Karpas-422 (cell line): ENCODE data around the gene PSMC5. TPM values are rescaled to one million over a fixed set of nuclear protein-coding genes. Genes with fewer than 3 reads are reported as not detected.
"Not testable (repeated sequence)": the region's sequence is repeated elsewhere in the genome, so short reads cannot be mapped to it uniquely, and the experiment has no call there.

Experiments
- DNase-seq: peaks from one replicate; pipeline ENCODE4 v3.0.0-alpha.2; 2015
- H2AFZ ChIP-seq: fragments of 200-600 bp; sonication (generic); 2 replicates; pipeline ENCODE4 v1.6.1; 2014; ENCODE audit warnings: antibody characterized with exemption, low read length, mixed read lengths
- H3K27ac ChIP-seq: fragments of 200-600 bp; sonication (generic); 2 replicates; pipeline ENCODE4 v1.5.1; 2014; ENCODE audit warnings: mild to moderate bottlenecking, low read length, moderate library complexity
- H3K27me3 ChIP-seq: fragments of 200-600 bp; sonication (generic); 2 replicates; pipeline ENCODE4 v1.6.1; 2014; ENCODE audit warnings: low read length, mixed read lengths
- H3K36me3 ChIP-seq: fragments of 200-600 bp; sonication (generic); 2 replicates; pipeline ENCODE4 v1.6.1; 2014; ENCODE audit warnings: low read length, mixed read lengths; ENCODE audit not compliant: insufficient read depth
- H3K4me1 ChIP-seq: fragments of 200-600 bp; sonication (generic); 2 replicates; pipeline ENCODE4 v1.6.1; 2014; ENCODE audit warnings: mild to moderate bottlenecking, low read length, mixed read lengths
- H3K4me2 ChIP-seq: fragments of 200-600 bp; sonication (generic); 2 replicates; pipeline ENCODE4 v1.6.1; 2014; ENCODE audit warnings: low read length, low read depth, mild to moderate bottlenecking; ENCODE audit not compliant: poor library complexity, severe bottlenecking
- H3K4me3 ChIP-seq: fragments of 200-600 bp; sonication (generic); 2 replicates; pipeline ENCODE4 v1.5.1; 2014; ENCODE audit warnings: mild to moderate bottlenecking, antibody characterized with exemption, low read length, mixed read lengths
- H3K79me2 ChIP-seq: fragments of 200-600 bp; sonication (generic); 2 replicates; pipeline ENCODE4 v1.6.1; 2014; ENCODE audit warnings: mild to moderate bottlenecking, low read length, mixed read lengths
- H3K9ac ChIP-seq: fragments of 200-600 bp; sonication (generic); 2 replicates; pipeline ENCODE4 v1.6.0; 2014; ENCODE audit warnings: low read length
- H3K9me2 ChIP-seq: fragments of 200-600 bp; sonication (generic), shearing (Covaris generic); replicated peaks from 2 replicates; pipeline ENCODE4 v1.6.0; 2014; ENCODE audit warnings: mild to moderate bottlenecking, low read length, moderate library complexity; ENCODE audit not compliant: insufficient read depth
- H3K9me3 ChIP-seq: fragments of 300-700, 200-600 bp; sonication (generic); 2 replicates; pipeline ENCODE4 v1.6.1; 2014; ENCODE audit warnings: low read length, mixed read lengths
- H4K20me1 ChIP-seq: fragments of 200-600 bp; sonication (generic); 2 replicates; pipeline ENCODE4 v1.6.1; 2014; ENCODE audit warnings: mild to moderate bottlenecking, antibody characterized with exemption, low read length, low read depth; ENCODE audit not compliant: insufficient read depth
- total RNA-seq: library from RNA; depleted of rRNA; stranded (reverse); fragments of >200 nt; shearing (Covaris generic); gene quantifications from 2 replicates; pipeline ENCODE4 v1.2.3, GENCODE V29; 2014; ENCODE audit warnings: low replicate concordance

The PSMC5 gene
- total RNA-seq, 1 experiment from 2014 or later: 26.9 TPM

DNA sequence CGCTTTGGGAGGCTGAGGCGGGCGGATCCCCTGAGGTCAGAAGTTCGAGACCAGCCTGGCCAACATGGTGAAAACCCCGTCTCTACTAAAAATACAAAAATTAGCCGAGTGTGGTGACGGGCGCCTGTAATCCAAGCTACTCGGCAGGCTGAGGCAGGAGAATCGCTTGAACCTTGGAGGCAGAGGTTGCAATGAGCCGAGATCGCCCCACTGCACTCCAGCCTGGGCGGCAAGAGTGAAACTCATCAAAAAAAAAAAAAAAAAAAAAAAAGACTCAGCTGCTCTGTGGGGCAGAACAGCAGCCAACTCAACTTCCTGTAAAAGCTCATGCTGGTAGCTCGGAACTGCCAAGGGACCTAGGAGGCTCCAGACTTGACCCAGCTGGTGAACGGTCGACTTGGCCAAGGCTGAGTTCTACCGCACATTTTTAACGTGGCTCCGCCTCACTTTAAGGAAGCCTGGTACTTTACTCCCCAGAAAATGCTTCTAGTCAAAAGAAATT, 16.2 kb downstream of the PSMC5 start:
- Histone ChIP-seq H2AFZ (peak overlapping the region; percentile 65; the same call in 1 of the 2 replicates), H3K27ac (peak overlapping the region; percentile 28), H3K4me1 (peaks cover 40% of the 10 kb centered on the region), H3K4me3 (peak overlapping the region; percentile 94), H3K79me2 (peaks cover 39% of the 10 kb centered on the region), H4K20me1 (peaks cover 14% of the 10 kb centered on the region; the same call in 1 of the 2 replicates), H3K4me2 (peak overlapping the region; percentile 57), H3K9ac (peak overlapping the region; percentile 81)
- not testable (repeated sequence) for H3K27me3 ChIP-seq, H3K9me3 ChIP-seq, H3K9me2 ChIP-seq, H3K36me3 ChIP-seq
- DNase-seq: peak; percentile 83

DNA sequence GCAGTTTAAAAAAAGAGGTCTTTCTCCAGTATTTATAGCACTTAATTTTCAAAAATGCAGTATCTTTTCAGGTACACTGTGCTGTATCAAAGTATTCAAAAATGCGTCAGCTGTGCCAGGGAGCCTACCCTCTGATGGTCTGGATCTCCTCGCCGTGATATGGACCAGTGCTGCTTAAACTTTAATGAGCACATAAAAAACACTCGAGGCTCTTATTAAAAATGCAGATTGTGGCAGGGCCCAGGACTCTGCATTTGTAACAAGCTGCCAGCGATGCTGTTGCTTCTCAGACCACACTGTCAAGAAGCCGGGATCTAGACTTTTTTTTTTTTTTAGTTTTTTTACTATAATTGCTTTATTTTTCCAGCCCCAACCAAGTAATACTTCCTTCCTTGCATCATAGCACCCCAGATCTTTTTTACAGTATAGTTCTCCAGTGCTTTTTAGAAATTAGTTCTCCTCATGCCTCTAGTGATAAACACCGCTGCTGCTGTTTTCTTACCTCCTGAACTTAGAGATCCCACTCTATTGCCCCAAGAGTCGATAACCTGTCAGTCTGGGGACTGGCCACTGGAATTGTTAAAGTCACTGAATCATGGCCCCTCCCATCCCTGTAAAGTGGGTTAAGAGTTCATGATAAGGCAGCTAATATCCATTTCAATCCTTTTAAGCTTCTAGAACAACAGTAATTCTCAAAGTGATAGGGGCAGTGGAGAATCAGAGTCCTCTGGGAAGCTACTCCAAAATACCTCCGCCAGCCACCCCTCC, 16.9 kb downstream of the PSMC5 start:
- Histone ChIP-seq H2AFZ (peak overlapping the region; percentile 12; the same call in 1 of the 2 replicates), H3K27me3 (no peaks in the 10 kb centered on the region), H3K27ac (peak overlapping the region; percentile 28), H3K79me2 (peaks cover 32% of the 10 kb centered on the region), H3K4me2 (peak overlapping the region; percentile 57), H3K9ac (peak overlapping the region; percentile 81), H3K36me3 (no peaks in the 10 kb centered on the region), H3K9me3 (peaks cover 5% of the 10 kb centered on the region; the same call in 1 of the 2 replicates), H3K9me2 (no peaks in the 10 kb centered on the region), H3K4me1 (peaks cover 35% of the 10 kb centered on the region), H4K20me1 (peaks cover 9% of the 10 kb centered on the region; the same call in 1 of the 2 replicates), H3K4me3 (peak overlapping the region; percentile 94)
- no peak for DNase-seq

DNA sequence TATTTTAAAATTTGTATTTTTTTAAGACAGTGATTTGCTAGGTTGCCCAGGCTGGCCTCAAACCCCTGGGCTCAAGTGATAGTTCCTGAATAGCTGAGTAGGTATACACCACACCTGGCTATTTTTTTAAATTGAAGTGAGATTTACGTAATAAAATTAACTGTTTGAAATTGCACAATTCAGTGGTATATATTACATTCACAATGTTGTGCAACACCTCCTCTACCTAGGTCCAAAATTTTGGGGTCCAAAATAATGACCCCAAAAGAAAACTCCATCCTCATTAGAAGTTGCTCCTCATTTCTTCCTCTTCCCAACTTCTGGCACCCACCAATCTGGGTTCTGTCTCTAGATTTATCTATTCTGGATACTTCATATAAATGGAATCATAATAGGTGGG, 18.3 kb downstream of the PSMC5 start:
- Histone ChIP-seq H3K9me2 (no peaks in the 10 kb centered on the region), H3K4me1 (peaks cover 21% of the 10 kb centered on the region), H3K27me3 (no peaks in the 10 kb centered on the region), H3K9me3 (peaks cover 5% of the 10 kb centered on the region; the same call in 1 of the 2 replicates), H4K20me1 (peaks cover 9% of the 10 kb centered on the region; the same call in 1 of the 2 replicates), H3K79me2 (peaks cover 18% of the 10 kb centered on the region), H3K36me3 (no peaks in the 10 kb centered on the region), H3K4me3 (no peak overlapping the region), H3K27ac (no peak overlapping the region), H3K9ac (no peak overlapping the region), H3K4me2 (no peak overlapping the region), H2AFZ (no peak overlapping the region)
- no peak for DNase-seq

DNA sequence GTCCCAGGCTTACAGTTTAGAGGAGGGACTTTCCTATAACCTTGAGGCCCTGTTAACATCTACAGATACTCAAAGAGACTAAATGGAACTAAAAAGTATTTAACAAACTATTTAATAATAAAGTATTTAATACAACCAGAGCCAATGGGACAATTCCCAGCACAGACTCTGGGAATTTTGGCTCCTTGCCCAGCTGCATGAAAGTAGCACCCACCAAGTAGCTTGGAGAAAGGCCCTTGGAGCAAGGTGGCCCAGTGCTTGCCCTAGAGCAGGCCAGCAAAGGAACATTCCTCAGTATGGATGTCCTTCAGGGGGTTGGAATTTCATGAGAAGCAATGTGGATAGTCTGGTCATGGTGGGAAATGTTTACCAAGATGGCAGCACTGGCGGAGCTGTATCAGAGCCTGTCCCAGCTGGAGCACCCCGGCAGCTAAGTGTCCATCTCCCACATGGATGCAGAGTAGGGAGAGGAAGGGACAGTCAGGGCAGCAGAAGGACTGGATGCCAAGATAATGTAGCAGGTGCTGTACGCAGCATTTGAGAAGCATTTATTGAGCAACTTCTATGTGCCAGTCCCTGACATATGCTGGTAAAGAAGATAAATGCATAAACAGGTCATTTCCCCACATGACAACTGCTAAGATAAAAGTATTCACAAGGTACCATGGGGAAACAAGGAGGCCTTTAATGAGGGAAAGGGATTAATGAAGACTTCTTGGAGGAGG, 20.5 kb downstream of the PSMC5 start:
- peaks cover 5% of the 10 kb centered on the region; the same call in 1 of the 2 replicates for H3K9me3 ChIP-seq
- H3K4me3 ChIP-seq: no peak overlapping the region
- DNase-seq: no peak
- no peaks in the 10 kb centered on the region for H4K20me1 ChIP-seq
- H2AFZ ChIP-seq: no peak overlapping the region
- no peaks in the 10 kb centered on the region for H3K27me3 ChIP-seq
- peaks cover 11% of the 10 kb centered on the region for H3K4me1 ChIP-seq
- no peaks in the 10 kb centered on the region; the same call in 1 of the 2 replicates for H3K79me2 ChIP-seq
- H3K36me3 ChIP-seq: no peaks in the 10 kb centered on the region
- no peak overlapping the region for H3K4me2 ChIP-seq
- H3K9me2 ChIP-seq: no peaks in the 10 kb centered on the region
- H3K9ac ChIP-seq: no peak overlapping the region
- no peak overlapping the region for H3K27ac ChIP-seq

DNA sequence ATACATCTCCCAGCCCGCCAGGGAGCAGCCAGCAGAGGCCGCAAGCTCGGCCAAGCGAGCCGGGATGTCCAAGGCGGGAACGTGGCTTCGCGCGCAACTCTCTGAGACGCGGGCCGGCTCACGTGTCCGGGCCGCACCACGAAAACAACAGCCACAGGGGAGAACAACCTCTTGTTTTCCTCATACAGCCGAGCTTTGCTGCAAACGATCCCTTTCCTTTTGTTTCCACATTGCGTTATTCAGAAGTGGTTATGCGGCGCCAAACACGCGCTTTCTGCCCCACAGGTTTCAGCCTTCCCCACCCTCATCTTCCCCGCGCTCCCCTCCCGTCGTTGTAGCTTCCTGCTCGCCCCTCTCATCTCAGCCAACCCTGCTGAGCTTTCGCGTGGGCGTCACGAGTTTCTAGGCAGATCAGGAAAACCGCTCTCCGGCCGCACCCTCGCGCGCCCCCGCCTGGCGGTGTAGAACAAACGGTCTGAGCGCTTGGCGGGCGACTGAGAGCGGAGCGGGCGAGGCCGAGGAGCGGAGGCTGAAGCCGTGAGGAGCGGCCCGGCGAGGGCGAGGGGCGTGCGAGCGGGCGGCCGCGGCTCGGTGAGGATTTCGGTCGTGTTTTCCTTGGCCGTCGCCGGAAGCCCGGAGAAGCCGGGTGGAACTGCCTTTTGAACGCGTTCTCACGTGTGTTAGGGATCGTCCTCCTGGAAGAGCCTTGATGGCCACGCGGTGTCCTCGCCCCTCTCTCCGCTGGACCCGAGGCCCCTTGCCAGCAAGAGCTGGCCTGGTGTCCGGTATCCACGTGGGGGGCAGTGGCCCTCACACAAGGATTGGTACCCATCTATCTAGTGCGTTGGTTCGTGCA, 21.8 kb downstream of the PSMC5 start:
- Histone ChIP-seq H3K9ac (0 out of 2 replicates have a peak overlapping the region, but pooled peaks have one; percentile 22), H3K27me3 (no peaks in the 10 kb centered on the region), H3K4me3 (no peak overlapping the region), H3K9me3 (peaks cover 5% of the 10 kb centered on the region; the same call in 1 of the 2 replicates), H3K27ac (no peak overlapping the region), H4K20me1 (no peaks in the 10 kb centered on the region), H3K4me2 (peak overlapping the region; percentile 36), H3K36me3 (no peaks in the 10 kb centered on the region), H3K4me1 (peaks cover 4% of the 10 kb centered on the region), H3K79me2 (no peaks in the 10 kb centered on the region), H3K9me2 (no peaks in the 10 kb centered on the region), H2AFZ (peak overlapping the region; percentile 68; the same call in 1 of the 2 replicates)
- DNase-seq: peak; percentile 97

DNA sequence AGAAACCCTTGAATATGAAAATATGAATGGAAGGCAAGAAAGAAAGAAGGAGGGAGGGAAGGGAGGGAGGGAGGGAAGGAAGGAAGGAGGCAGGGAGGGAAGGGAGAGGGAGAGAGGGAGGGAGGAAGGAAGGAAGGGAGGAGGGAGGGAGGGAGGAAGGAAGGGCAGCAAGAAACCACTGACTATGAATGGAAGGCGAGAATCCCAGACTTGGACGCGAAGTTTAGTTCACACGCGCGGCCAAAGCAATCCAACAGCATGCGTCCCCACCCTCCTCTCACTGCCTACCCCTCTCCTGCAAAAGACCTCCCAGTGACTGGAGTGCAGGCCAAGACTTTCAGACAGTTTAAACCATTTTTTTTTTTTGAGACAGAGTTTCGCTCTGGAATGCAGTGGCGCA, 23.2 kb downstream of the PSMC5 start:
- no peak overlapping the region for H3K9ac ChIP-seq
- H3K36me3 ChIP-seq: no peaks in the 10 kb centered on the region
- H3K9me2 ChIP-seq: no peaks in the 10 kb centered on the region
- H3K4me3 ChIP-seq: no peak overlapping the region
- no peaks in the 10 kb centered on the region for H4K20me1 ChIP-seq
- peaks cover 5% of the 10 kb centered on the region; the same call in 1 of the 2 replicates for H3K9me3 ChIP-seq
- H3K27ac ChIP-seq: no peak overlapping the region
- H2AFZ ChIP-seq: no peak overlapping the region
- H3K4me1 ChIP-seq: 0 out of 2 replicates have a peak, but pooled peaks cover 2% of the 10 kb centered on the region
- no peaks in the 10 kb centered on the region for H3K27me3 ChIP-seq
- H3K79me2 ChIP-seq: no peaks in the 10 kb centered on the region
- peak; percentile 40 for DNase-seq
- H3K4me2 ChIP-seq: no peak overlapping the region

DNA sequence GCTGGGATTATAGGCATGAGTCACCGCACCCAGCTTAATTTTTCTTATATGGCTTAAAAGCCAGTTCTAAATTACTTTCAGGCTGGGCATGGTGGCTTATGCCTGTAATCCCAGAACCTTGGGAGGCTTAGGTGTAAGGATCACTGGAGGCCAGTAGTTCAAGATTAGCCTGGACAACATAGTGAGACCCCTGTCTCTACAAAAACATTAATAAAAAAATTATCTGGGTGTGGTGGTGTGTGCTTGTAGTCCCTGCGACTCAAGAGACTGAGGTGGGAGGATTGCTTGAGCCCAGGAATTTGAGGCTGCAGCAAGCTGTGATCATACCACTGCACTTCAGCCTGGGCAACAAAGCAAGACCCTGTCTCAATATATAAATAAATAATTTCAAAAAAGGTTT, 26.0 kb downstream of the PSMC5 start:
- peak; percentile 32 for DNase-seq
- Histone ChIP-seq H3K4me2 (no peak overlapping the region), H3K4me3 (no peak overlapping the region), H3K4me1 (0 out of 2 replicates have a peak, but pooled peaks cover 2% of the 10 kb centered on the region), H2AFZ (no peak overlapping the region), H4K20me1 (no peaks in the 10 kb centered on the region), H3K9ac (no peak overlapping the region), H3K27ac (no peak overlapping the region), H3K9me2 (no peaks in the 10 kb centered on the region), H3K27me3 (no peaks in the 10 kb centered on the region), H3K79me2 (no peaks in the 10 kb centered on the region), H3K9me3 (peaks cover 4% of the 10 kb centered on the region; the same call in 1 of the 2 replicates), H3K36me3 (no peaks in the 10 kb centered on the region)
